ENCODE results near the gene DPP7.

DPP7 gene

GRCh38 chr9:137114613-137115393 lies at the start of gene DPP7:
Gene DPP7 (minus strand): TSS chr9:137114733. CDS start chr9:137114713, 20 bp downstream.
- peak within 1 kb of the TSS; percentile 62 for H3K4me3 ChIP-seq (ENCODE audit: low read depth, low read length)
- no peak for TF ChIP-seq CTCF (IDR thresholded peaks at IDR 0.05; ENCODE audit: low read depth, low read length)

- H3K4me3 ChIP-seq (ENCODE audit: low read depth, low read length) = no peak overlapping the region
- no peak for TF ChIP-seq CTCF (IDR thresholded peaks at IDR 0.05; ENCODE audit: low read depth, low read length)
Measured at GRCh38 chr9:137163805-137164204, 49.3 kb upstream of the DPP7 start.

GRCh38 chr9:137163365-137163715 lies 48.8 kb upstream of the DPP7 start:
- peak overlapping the region; percentile 33 for H3K4me3 ChIP-seq (ENCODE audit: low read depth, low read length)
- no peak for TF ChIP-seq CTCF (IDR thresholded peaks at IDR 0.05; ENCODE audit: low read depth, low read length)

GRCh38 chr9:137162505-137163364 lies 48.2 kb upstream of the DPP7 start:
- peak overlapping the region; percentile 33 for H3K4me3 ChIP-seq (ENCODE audit: low read depth, low read length)
- TF ChIP-seq CTCF (IDR thresholded peaks at IDR 0.05; ENCODE audit: low read depth, low read length) = no peak

- no peak overlapping the region for H3K4me3 ChIP-seq (ENCODE audit: low read depth, low read length)
- no peak for TF ChIP-seq CTCF (IDR thresholded peaks at IDR 0.05; ENCODE audit: low read depth, low read length)
Measured at GRCh38 chr9:137161558-137162486, 47.3 kb upstream of the DPP7 start.

GRCh38 chr9:137160716-137161557 lies 46.4 kb upstream of the DPP7 start:
- TF ChIP-seq CTCF (IDR thresholded peaks at IDR 0.05; ENCODE audit: low read depth, low read length) = no peak
- H3K4me3 ChIP-seq (ENCODE audit: low read depth, low read length) = no peak overlapping the region

Measured in WI38 (cell line).